ENCODE results near the gene HSD11B2. TPM values are rescaled to one million over a fixed set of nuclear protein-coding genes. Genes with fewer than 3 reads are reported as not detected.

The HSD11B2 gene
- total and polyA plus RNA-seq, 2 of the 4 experiments (the other 2 are of a cell fraction): 0.26 TPM; not detected in 1

DNA sequence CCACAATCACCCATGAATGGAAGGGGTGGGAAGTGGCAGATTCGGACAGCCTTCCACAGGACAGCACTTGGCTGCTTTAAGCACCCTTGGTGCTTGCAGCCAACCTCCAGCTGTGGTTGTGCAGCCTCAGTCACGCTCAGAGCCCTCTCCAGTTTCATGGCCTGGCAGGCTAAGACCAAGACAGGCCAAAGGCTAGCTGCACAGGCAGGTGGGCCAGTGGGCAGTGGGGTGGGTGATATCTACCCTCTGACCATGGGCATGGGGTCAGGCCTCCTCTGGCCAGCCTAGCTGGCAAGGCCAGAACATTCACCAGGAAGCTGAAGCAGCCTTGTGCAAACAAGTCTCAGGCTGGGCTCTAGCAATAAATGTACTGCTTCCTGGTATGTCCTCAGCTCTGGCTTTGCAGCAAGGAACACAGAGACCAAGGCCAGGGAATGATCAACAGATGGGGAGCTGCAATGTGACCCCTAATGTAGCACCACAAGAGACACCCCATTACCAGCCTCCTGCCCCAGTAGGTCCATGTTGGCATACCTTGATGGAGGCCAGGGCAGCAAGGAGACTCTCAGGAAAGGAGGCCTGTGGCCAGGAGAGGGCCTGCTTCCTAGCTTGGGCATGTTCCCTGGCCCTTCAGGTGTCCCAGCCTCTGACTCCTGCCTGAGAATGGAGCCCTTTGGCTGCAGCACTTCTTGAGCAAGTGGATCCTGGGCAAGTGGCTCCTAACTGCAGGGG lies 20.9 kb downstream of the HSD11B2 start:
- H3K9me3 ChIP-seq (ENCODE audit: control insufficient read depth, insufficient read depth, low read length): no peaks in the 10 kb centered on the region
- H3K14ac ChIP-seq (replicated peaks; ENCODE audit: low read depth, low read length): no peak overlapping the region
- H3K9ac ChIP-seq (ENCODE audit: low read depth, low read length): no peak overlapping the region
- ChIA-PET CTCF (no interaction called here), POLR2A (ENCODE audit: unreplicated experiment) (no interaction called here)
- no peak overlapping the region for H3K4me2 ChIP-seq (ENCODE audit: low read depth, low read length)
- H3K4me3 ChIP-seq (ENCODE audit: insufficient read depth, low read depth, low read length): no peak overlapping the region
- peaks cover 11 to 49% of the 10 kb centered on the region in 2 experiments for H3K79me1 ChIP-seq (ENCODE audit: low read depth in 1 of 2, low read length in 2 of 2)
- H2BK5ac ChIP-seq (ENCODE audit: low read depth, low read length, poor library complexity, severe bottlenecking): no peak overlapping the region
- no peak overlapping the region for H4K8ac ChIP-seq (ENCODE audit: low read depth in 2 of 2, low read length in 2 of 2)
- no peak overlapping the region for H2BK15ac ChIP-seq (ENCODE audit: low read depth, low read length)
- H3K27ac ChIP-seq (ENCODE audit: insufficient read depth, low read length): no peak overlapping the region
- H3K36me3 ChIP-seq (ENCODE audit: control insufficient read depth, insufficient read depth, low read length): peaks cover 17% of the 10 kb centered on the region; the same call in 1 of the 2 replicates
- H3K23ac ChIP-seq (ENCODE audit: low read depth, low read length): no peak overlapping the region
- ATAC-seq (ENCODE audit: low read depth) (no peak), DNase-seq (no peak)
- in situ Hi-C loops (cut with MboI; ENCODE audit: low sequenced_read_pairs): loop anchor here (10.0 kb wide), 2 partner anchors 197 to 487 kb away; partner anchors contain the start of gene CES3
- no peaks in the 10 kb centered on the region for H3K27me3 ChIP-seq (ENCODE audit: control insufficient read depth, insufficient read depth, low read length)
- H3K9me1 ChIP-seq (ENCODE audit: insufficient read depth, low read length): peaks cover 11% of the 10 kb centered on the region; the same call in 1 of the 2 replicates
- dilution Hi-C loops (cut with HindIII; ENCODE audit: low sequenced_read_pairs, unreplicated experiment): no loop called here
- no peak overlapping the region for H3K4ac ChIP-seq (ENCODE audit: low read depth, low read length)
- H3K56ac ChIP-seq (ENCODE audit: extremely low read depth, insufficient read depth, low read length): no peak overlapping the region
- H2AFZ ChIP-seq (replicated peaks; ENCODE audit: low read length, poor library complexity): no peak overlapping the region
- peaks cover 56% of the 10 kb centered on the region for H4K20me1 ChIP-seq (ENCODE audit: insufficient read depth, low read length)
- H3K4me1 ChIP-seq (ENCODE audit: control insufficient read depth, insufficient read depth, low read length): peaks cover 20% of the 10 kb centered on the region
- no peak overlapping the region for H3K18ac ChIP-seq (ENCODE audit: low read depth, low read length)
- H4K5ac ChIP-seq (ENCODE audit: low read depth, low read length): no peak overlapping the region
- TF ChIP-seq RFX5 (IDR thresholded peaks at IDR 0.05; ENCODE audit: low read depth, low read length) (no peak), NFE2L2 (IDR thresholded peaks at IDR 0.05; ENCODE audit: low read depth, low read length) (no peak), CTCF (conservative IDR thresholded peaks at IDR 0.05; ENCODE audit: low read depth, low read length) (no peak), MXI1 (IDR thresholded peaks at IDR 0.05; ENCODE audit: borderline replicate concordance, low read depth, low read length) (no peak), RAD21 (IDR thresholded peaks at IDR 0.05; ENCODE audit: low read length) (no peak), RCOR1 (IDR thresholded peaks at IDR 0.05; ENCODE audit: insufficient replicate concordance, low read length) (no peak), CEBPB (IDR thresholded peaks at IDR 0.05; ENCODE audit: low read depth, low read length) (no peak), POLR2A (IDR thresholded peaks at IDR 0.05; ENCODE audit: low read depth, low read length) (no peak), MAZ (IDR thresholded peaks at IDR 0.05; ENCODE audit: borderline replicate concordance, low read depth, low read length) (no peak), BHLHE40 (IDR thresholded peaks at IDR 0.05; ENCODE audit: low read depth, low read length) (no peak), MAFK (IDR thresholded peaks at IDR 0.05; ENCODE audit: low read depth, low read length) (no peak), USF2 (IDR thresholded peaks at IDR 0.05; ENCODE audit: low read depth, low read length) (no peak), SMC3 (IDR thresholded peaks at IDR 0.05; ENCODE audit: low read depth, low read length) (no peak), FOS (IDR thresholded peaks at IDR 0.05; ENCODE audit: low read depth, low read length) (no peak), CHD1 (IDR thresholded peaks at IDR 0.05; ENCODE audit: low read depth, low read length) (no peak)
- H2BK20ac ChIP-seq (ENCODE audit: low read depth, low read length): no peak overlapping the region
- no peak overlapping the region for H2AK5ac ChIP-seq (ENCODE audit: low read depth, low read length)
- H2AK9ac ChIP-seq (replicated peaks; ENCODE audit: low read depth, low read length, poor library complexity): no peak overlapping the region
- intact Hi-C loops (cut with micrococcal nuclease): no loop called here
- no TSS peak for BruUV-seq (replicated peaks)
- WGBS, 2 experiments (ENCODE audit: extremely low coverage in 2 of 2, insufficient read length in 1 of 2): no CpG with 5 or more reads among the region's 2 CpGs
- H2BK120ac ChIP-seq (ENCODE audit: low read depth, low read length): no peak overlapping the region
- no peak overlapping the region for H4K91ac ChIP-seq (ENCODE audit: insufficient read depth, low read depth, low read length)

Measured in IMR-90 (cell line).